Measurements from ENCODE around the gene FAR2. TPM values are rescaled to one million over a fixed set of nuclear protein-coding genes. Genes with fewer than 3 reads are reported as not detected.
"Not testable (repeated sequence)": the region's sequence is repeated elsewhere in the genome, so short reads cannot be mapped to it uniquely, and the experiment has no call there.

Gene FAR2
- total RNA-seq, 1 donor from 2014 or later = 1.1 TPM

DNA sequence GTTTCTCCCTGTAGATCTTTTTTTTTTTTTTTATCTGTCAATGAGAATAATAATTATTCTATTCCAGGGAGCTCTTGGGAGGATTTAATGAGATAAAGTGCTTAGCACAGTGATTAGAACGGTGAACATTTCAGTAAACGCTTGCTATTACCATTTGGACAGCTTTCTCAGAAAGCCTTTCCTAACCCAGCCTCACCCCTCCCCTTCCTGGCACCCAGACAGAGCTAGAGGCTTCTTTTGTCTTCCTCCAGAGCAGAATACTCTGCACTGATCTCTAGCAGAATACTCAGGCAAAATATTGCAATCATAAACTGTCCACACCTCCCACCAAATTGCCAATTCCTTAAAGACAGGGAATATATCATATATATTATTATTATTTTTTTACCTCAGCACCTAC is 165.3 kb downstream of the FAR2 start:
- no peak for ATAC-seq
- no peak for DNase-seq (ENCODE audit: low spot score)

DNA sequence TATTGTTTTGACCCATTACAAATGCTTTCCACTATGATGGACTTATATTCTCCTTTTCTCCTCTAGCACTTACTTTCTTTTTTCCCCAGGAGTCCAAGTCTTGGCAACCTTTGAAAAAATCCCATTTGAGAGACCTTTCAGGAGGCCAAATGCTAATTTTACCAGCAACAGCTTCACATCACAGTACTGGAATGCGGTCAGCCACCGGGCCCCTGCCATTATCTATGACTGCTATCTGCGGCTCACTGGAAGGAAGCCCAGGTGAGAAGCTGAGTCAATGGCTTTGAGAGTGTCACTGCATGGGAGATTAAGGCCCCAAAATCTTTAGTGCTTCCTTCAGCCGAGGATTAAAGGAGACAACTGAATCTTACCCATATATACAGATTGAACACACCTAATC is 167.7 kb downstream of the FAR2 start:
- no peak for ATAC-seq
- no peak for DNase-seq (ENCODE audit: low spot score)

GRCh38 chr12:29317556-29318363 is 168.7 kb downstream of the FAR2 start:
- ATAC-seq (peak; percentile 94), DNase-seq (ENCODE audit: low spot score) (no peak)

DNA sequence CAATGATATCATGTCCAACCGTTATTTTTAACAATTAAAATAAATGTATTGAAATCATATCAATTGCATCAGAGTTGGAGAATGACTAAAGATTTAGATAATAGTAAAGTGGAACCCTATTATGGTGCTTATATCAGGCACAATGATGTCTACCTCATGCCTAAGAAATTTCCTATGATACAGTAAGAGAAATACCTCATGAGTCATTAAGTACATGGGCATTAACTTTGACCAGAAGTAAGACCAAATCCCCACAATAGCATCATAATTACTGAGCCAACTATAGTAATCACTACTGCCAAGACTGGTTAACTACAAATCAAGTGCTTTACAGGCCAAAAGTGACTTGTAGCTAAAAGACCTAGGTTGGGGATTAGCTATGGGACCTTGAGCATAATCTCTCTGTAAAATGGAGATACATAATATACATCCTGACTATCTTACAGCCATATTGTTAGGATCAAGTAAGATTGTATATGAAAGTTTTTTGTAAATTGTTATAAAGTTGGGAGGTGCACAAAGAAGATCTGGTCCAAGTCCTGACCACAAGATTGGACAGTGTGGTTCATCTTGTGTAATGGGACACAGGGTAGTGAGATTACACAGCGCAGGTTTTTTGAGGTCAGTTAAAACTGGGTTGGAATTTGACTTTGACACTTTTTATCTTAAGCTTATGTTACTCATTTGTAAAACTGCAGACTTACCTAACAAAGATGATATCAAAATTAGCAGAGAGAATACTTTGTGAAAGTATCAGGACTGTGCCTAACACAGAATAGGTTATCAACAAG is 171.4 kb downstream of the FAR2 start:
- DNase-seq (ENCODE audit: low spot score) = no peak
- ATAC-seq = peak; percentile 86

- ATAC-seq (no peak), DNase-seq (ENCODE audit: low spot score) (no peak)
These were observed 173.1 kb downstream of the FAR2 start for GRCh38 chr12:29322157-29322556.

DNA sequence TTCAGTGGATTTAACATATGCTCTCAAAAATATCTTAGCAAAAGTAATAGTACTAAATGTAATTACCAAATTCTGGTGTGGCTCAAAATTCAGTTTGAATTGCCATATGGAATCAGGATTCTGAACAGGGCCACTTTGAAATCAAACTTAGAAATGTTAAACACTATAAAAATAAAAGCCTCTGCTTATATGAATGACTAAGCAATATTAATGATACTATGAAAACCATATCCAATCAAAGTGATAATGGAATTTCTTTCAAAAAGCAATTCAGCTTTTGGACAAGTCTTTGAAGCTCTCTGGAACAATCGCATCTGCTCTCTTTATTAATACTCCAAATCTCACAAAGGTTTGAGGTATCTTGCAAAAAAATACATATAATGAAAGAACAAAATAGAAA is 180.3 kb downstream of the FAR2 start:
- no peak for DNase-seq (ENCODE audit: low spot score)

DNA sequence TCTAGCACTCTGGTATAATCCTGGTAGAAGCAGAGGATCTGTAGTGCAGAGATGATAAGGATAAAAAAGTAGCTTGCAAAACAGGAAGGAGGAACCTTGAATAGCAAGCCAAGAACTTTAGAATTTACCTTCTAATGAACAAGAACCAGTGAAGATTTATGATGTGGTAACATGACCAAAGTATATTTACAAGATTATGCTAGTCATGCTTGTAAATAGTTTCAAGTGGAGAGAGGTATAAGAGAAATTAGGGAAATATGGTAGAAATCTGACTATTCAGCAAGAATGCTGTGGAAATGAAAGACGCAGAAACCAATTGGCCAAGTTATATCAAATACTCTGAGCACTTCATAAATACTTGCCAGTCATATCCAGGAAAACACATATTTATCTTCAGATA is 184.1 kb downstream of the FAR2 start:
- no peak for ATAC-seq
- no peak for DNase-seq (ENCODE audit: low spot score)

More for the DNA sequence above, 180.3 kb downstream of the FAR2 start:
- no peak for ATAC-seq

DNA sequence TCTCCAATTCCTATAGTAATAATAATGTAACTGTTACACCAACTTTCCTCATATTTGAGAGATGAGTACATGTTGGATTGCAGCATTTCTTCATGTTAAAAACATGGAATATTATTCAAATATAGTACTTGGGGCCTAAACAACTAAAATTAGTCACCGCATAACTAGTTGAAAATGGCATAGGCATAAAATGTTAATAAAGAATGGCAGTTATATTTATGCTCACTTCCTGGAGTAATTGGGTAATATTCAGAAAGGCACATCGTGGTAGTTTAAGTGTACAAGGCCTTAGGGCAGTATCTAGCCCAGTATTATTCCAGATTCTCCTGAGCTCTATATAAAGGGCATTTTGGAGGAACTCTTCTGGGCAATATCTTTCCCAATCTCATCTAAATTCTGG is 185.9 kb downstream of the FAR2 start:
- DNase-seq (ENCODE audit: low spot score) (no peak), ATAC-seq (no peak)

DNA sequence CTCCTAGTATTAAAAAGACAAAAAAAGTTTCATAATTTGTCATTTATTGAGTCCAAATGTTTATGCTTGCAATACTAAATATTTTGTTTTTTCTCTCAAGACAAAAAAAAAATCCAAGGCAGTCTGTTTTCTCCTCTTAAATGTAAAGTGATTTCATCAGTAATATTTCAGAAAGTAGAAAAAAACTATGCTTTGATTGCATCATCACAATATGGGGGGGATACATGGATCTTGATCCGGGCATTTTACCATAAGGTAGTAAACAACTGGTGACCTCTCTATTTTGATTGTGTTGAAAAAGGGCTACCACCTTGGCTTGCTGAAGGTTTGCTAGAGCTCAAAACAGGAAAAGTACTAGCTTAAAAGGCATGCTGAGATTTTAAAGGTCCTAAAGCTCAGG is 188.2 kb downstream of the FAR2 start:
- ATAC-seq (no peak), DNase-seq (ENCODE audit: low spot score) (no peak)

DNA sequence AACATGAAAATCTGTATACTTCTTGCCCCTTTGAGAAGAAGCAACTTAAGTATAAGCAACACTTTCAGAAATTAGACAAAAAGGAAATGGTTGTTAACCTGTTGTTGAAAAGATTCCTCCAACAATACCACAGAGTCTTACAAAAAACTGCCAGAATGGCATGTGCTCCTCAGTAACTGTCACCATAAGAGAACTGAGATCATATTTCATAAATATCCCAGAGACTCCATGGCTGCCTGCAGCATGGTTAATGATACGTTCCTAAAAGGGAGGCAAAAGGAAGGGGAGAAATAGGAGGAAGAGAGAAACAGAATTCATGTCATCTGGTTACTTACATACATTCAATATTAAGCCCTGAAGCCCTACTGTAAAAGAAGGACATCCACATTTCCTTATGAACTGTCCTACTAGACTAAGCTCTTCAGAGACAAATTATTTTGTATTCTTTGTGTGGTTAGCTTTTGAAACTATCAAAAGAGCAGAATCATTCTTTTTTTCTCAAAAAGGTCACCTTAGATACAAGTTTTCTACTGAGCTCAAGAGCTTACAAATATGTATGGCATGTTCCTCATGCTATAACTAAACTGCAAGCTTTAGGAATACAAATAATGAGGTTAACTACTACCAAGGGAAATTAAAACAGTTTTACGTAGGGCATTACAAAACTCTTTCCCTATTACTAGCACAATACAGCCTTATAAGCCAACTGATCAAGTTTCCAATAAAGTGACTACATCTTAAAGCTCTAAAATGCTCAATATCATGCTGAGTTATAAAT is 194.1 kb downstream of the FAR2 start:
- DNase-seq (ENCODE audit: low spot score) (no peak), ATAC-seq (no peak)

- no peak for DNase-seq (ENCODE audit: low spot score)
- ATAC-seq = no peak
These were observed 197.8 kb downstream of the FAR2 start for GRCh38 chr12:29346769-29347421.

DNA sequence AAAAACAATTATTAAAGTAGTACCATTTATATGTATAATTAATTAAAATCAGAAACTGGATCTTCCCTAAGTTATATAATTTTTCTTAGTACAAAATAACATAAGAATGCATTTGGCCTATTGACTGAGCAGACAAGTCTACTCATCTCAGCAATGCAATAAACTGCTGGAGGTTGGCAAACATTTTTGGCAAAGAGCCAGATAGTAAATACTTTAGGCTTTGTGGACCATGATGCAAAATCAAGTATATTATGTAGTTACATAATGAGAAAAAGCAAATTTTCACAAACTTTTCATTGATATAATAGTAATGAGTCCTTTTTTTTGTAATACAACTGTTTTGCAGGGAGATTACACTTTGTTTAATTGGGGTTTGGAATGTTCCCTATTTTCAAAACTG is 201.0 kb downstream of the FAR2 start:
- ATAC-seq (peak; percentile 53), DNase-seq (ENCODE audit: low spot score) (no peak)

DNA sequence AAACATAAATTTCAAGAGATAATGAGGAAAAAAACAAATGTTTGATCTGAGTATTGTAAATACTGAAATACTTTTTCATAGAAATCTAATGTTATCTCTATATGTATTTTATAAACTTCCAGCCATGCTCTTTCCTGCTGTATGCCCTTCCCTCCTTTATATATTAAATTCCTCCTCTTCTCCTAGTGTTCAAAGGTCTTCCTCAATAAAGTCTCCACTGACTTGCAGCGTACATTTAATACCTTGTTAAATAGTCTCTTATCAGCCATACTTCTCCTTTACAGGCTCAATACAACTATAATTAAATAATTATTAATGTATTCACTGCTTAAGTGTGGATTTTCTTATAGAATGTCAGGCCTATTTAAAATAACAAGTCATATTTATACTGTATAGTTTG is 205.9 kb downstream of the FAR2 start:
- DNase-seq (ENCODE audit: low spot score) (no peak), ATAC-seq (no peak)

GRCh38 chr12:29365091-29365490 is 216.0 kb downstream of the FAR2 start:
- ATAC-seq (no peak), DNase-seq (ENCODE audit: low spot score) (no peak)

- no peak for ATAC-seq
- DNase-seq (ENCODE audit: low spot score) = no peak
These were observed 224.9 kb downstream of the FAR2 start for GRCh38 chr12:29374012-29374411.

- ATAC-seq (no peak), DNase-seq (ENCODE audit: low spot score) (no peak)
These were observed 225.8 kb downstream of the FAR2 start for GRCh38 chr12:29374913-29375312.

DNA sequence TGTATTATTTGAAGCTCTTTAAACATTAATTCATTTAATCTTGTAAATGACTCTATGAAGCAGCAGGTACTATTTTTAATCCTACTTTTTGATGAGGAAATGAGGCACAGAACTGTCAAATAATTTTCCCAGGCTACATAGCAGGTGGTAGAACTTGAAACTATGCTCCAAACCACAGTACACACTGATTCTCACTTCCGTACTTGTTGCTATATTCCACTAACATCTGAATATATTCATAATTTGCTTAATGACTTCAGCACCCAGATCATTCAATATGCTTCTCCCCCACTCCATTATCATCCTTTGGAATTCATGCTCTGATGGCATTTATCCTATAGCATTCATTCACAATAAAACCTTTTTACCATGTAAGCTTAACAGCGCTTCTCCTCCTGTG is 227.0 kb downstream of the FAR2 start:
- no peak for ATAC-seq

DNA sequence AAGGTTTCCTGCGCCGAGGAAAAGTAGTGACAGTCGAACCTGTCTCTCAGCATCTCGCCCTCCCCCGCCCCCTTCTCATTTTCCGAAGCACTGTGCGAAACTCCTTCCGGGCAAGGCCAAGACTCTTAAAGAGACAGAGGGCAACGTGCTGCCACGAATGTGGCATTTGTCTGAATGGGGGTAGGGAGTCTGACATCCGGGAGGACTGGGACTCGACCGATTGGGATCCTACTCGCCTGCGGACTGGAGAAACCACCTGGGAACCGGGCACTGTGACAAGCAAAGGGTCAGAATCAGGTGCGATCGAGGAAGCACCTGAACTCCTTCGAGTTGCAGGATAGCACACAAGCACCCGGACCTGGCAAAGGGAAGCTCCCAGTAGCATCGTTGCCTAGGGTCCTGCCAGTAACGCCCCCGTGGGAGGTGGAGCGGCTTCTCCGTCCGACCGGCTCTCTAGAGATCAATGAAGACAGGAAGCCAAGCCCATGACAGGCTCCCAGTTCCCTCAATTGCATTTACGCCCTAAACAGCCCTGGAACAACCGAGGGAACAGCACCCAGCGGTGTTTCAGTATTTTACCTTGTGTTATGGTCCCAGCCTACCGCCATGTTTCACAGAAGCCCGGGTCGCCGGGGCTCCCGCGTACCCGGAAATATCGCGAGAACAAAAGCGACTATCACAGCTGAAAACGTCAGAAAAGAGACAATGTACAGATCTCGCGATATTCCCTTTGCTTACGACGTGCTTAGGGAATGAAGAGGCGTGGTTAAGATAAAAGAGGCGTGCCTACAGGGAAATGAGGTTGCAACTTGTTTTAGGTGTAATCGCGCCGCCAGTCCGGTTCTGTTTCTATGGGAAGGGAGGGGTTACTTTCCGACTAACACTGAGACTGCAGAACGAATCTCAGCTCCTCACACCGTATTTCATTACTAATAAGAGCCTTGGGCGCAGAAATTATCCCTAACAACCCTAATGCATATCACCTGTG is 231.8 kb downstream of the FAR2 start, which contains the start of gene ERGIC2:
Gene ERGIC2, minus strand, starts transcription at position 637 of the 988 bp plus-strand sequence. CDS start 9,539 bp downstream, outside the sequence.
- ATAC-seq = peak; percentile 97
- peak; percentile 91 for DNase-seq (ENCODE audit: low spot score)

More for the DNA sequence above, 227.0 kb downstream of the FAR2 start:
- DNase-seq (ENCODE audit: low spot score) = no peak

DNA sequence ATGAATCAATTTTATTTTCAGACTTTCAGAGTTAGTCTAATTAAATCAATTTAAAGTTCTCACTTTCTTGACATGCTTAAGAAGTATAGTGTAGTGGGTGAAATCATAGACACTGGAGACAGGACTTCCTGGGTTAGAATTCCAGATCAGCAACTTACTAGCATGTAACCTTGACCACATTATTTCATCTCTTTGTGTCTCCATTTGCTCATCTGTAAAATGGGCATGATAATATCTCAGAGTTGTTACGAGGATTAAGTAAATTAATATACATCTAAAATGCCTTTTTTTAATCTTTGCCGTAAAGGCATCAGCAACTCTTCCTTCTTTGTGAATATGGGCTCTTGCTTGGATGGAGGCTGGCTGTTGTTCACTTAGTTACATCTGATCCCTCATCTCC is 233.2 kb downstream of the FAR2 start:
- ATAC-seq = no peak
- DNase-seq (ENCODE audit: low spot score) = no peak

- not testable (repeated sequence) for DNase-seq (ENCODE audit: low spot score); ATAC-seq
These were observed 236.1 kb downstream of the FAR2 start for GRCh38 chr12:29385194-29385593.

Measured in left lobe of liver (tissue), 2 donors.